ENCODE measurements around the gene NLRP12. TPM values are rescaled to one million over a fixed set of nuclear protein-coding genes. Genes with fewer than 3 reads are reported as not detected.

NLRP12 gene
- total RNA-seq, 1 experiment from 2014 or later: not detected

GRCh38 chr19:53795019-53795418, 29.1 kb downstream of the NLRP12 start:
- BruUV-seq (replicated peaks): no TSS peak
- H3K9me3 Mint-ChIP-seq (ENCODE audit: unreplicated experiment): no peaks in the 10 kb centered on the region
- ChIA-PET POLR2A (no interaction called here), CTCF (interaction anchor here (0.5 to 12.2 kb wide), 9 partner anchors 14 to 651 kb away, joined by 3 to 146 read pairs (median 4); no protein-coding TSS in a partner anchor)
- H3K27ac Mint-ChIP-seq (ENCODE audit: low read depth, unreplicated experiment): no peak overlapping the region
- no peaks in the 10 kb centered on the region for H3K4me1 Mint-ChIP-seq (ENCODE audit: insufficient read depth, unreplicated experiment)
- H3K27me3 Mint-ChIP-seq (ENCODE audit: insufficient read depth, unreplicated experiment): no peaks in the 10 kb centered on the region
- no peaks in the 10 kb centered on the region for H3K36me3 Mint-ChIP-seq (ENCODE audit: insufficient read depth, unreplicated experiment)
- intact Hi-C loops (cut with micrococcal nuclease): no loop called here
- DNase-seq (ENCODE audit: unreplicated experiment): no peak
- no peak overlapping the region for H3K4me3 Mint-ChIP-seq (ENCODE audit: unreplicated experiment)
- no peak for TF ChIP-seq CTCF (IDR thresholded peaks at IDR 0.05; ENCODE audit: unreplicated experiment)

GRCh38 chr19:53792721-53793433, 31.2 kb downstream of the NLRP12 start:
- Mint-ChIP-seq H3K9me3 (ENCODE audit: unreplicated experiment) (no peaks in the 10 kb centered on the region), H3K27me3 (ENCODE audit: insufficient read depth, unreplicated experiment) (no peaks in the 10 kb centered on the region), H3K4me3 (ENCODE audit: unreplicated experiment) (no peak overlapping the region), H3K4me1 (ENCODE audit: insufficient read depth, unreplicated experiment) (no peaks in the 10 kb centered on the region), H3K36me3 (ENCODE audit: insufficient read depth, unreplicated experiment) (no peaks in the 10 kb centered on the region), H3K27ac (ENCODE audit: low read depth, unreplicated experiment) (no peak overlapping the region)
- peak; percentile 86 for DNase-seq (ENCODE audit: unreplicated experiment)
- BruUV-seq (replicated peaks): no TSS peak
- intact Hi-C loops (cut with micrococcal nuclease): loop anchor here (1.0 kb wide), 3 partner anchors 49 to 237 kb away; no protein-coding TSS in a partner anchor
- POLR2A ChIA-PET: interaction anchor here (0.6 to 0.7 kb wide), 2 partner anchors 17 to 322 kb away, joined by 3 to 4 read pairs; no protein-coding TSS in a partner anchor
- TF ChIP-seq CTCF (IDR thresholded peaks at IDR 0.05; ENCODE audit: unreplicated experiment): peak; percentile 91
- CTCF ChIA-PET: interaction anchor here (0.5 to 12.2 kb wide), 58 partner anchors 9 to 1758 kb away, joined by 3 to 146 read pairs (median 4); no protein-coding TSS in a partner anchor

GRCh38 chr19:53789708-53790678, 34.1 kb downstream of the NLRP12 start:
- no TSS peak for BruUV-seq (replicated peaks)
- Mint-ChIP-seq H3K36me3 (ENCODE audit: insufficient read depth, unreplicated experiment) (no peaks in the 10 kb centered on the region), H3K4me3 (ENCODE audit: unreplicated experiment) (no peak overlapping the region), H3K9me3 (ENCODE audit: unreplicated experiment) (peaks cover 9% of the 10 kb centered on the region), H3K27ac (ENCODE audit: low read depth, unreplicated experiment) (no peak overlapping the region), H3K27me3 (ENCODE audit: insufficient read depth, unreplicated experiment) (no peaks in the 10 kb centered on the region), H3K4me1 (ENCODE audit: insufficient read depth, unreplicated experiment) (no peaks in the 10 kb centered on the region)
- POLR2A ChIA-PET: no interaction called here
- intact Hi-C loops (cut with micrococcal nuclease): no loop called here
- DNase-seq (ENCODE audit: unreplicated experiment): no peak
- CTCF ChIA-PET: interaction anchor here (0.6 to 12.2 kb wide), 6 partner anchors 14 to 594 kb away, joined by 3 to 146 read pairs (median 6); no protein-coding TSS in a partner anchor
- no peak for TF ChIP-seq CTCF (IDR thresholded peaks at IDR 0.05; ENCODE audit: unreplicated experiment)

GRCh38 chr19:53787266-53787665, 36.8 kb downstream of the NLRP12 start:
- Mint-ChIP-seq H3K9me3 (ENCODE audit: unreplicated experiment) (peaks cover 9% of the 10 kb centered on the region), H3K36me3 (ENCODE audit: insufficient read depth, unreplicated experiment) (no peaks in the 10 kb centered on the region), H3K27ac (ENCODE audit: low read depth, unreplicated experiment) (no peak overlapping the region), H3K27me3 (ENCODE audit: insufficient read depth, unreplicated experiment) (no peaks in the 10 kb centered on the region), H3K4me1 (ENCODE audit: insufficient read depth, unreplicated experiment) (no peaks in the 10 kb centered on the region), H3K4me3 (ENCODE audit: unreplicated experiment) (no peak overlapping the region)
- intact Hi-C loops (cut with micrococcal nuclease): no loop called here
- POLR2A ChIA-PET: interaction anchor here (0.6 kb wide), 1 partner anchor 197 kb away, joined by 4 read pairs; no protein-coding TSS in a partner anchor
- CTCF ChIA-PET: interaction anchor here (0.6 to 12.2 kb wide), 3 partner anchors 22 to 1056 kb away, joined by 3 to 146 read pairs (median 3); no protein-coding TSS in a partner anchor
- no peak for DNase-seq (ENCODE audit: unreplicated experiment)
- no TSS peak for BruUV-seq (replicated peaks)
- no peak for TF ChIP-seq CTCF (IDR thresholded peaks at IDR 0.05; ENCODE audit: unreplicated experiment)

Measured in MCF 10A (cell line).